Endothelial cell of umbilical vein (primary cell): ENCODE measurements around the gene H19. TPM values are rescaled to one million over a fixed set of nuclear protein-coding genes. Genes with fewer than 3 reads are reported as not detected.

Experiments used
- BruUV-seq: library from RNA; stranded (reverse); fragments of 400-500 nt; replicated peaks from 2 replicates; lab custom pipeline; 2021; lab: Mats Ljungman, UMichigan
- CTCF ChIA-PET: fragments of 300-600, 350-600 bp; sonication (Branson Sonifier 250); formaldehyde crosslinking; loops from one replicate; lab custom pipeline; 2021; ENCODE audit warnings: antibody characterized with exemption, inconsistent platforms; lab: Charles Lee
- POLR2A ChIA-PET: fragments of 300-600, 350-600 bp; sonication (Branson Sonifier 250); formaldehyde crosslinking; loops from one replicate; lab custom pipeline; 2021; ENCODE audit warnings: antibody characterized with exemption, inconsistent platforms; lab: Charles Lee
- DNase-seq: peaks from one replicate; pipeline ENCODE4 v3.0.0-alpha.2; 2011; ENCODE audit warnings: low read depth, low spot score
- FAIRE-seq: peaks from 2 replicates; lab custom pipeline; 2011; peaks lifted over from hg19 to GRCh38; lab: Jason Lieb, UNC
- H2AFZ ChIP-seq: 2 replicates; pipeline ENCODE4 v1.6.0; 2012; ENCODE audit warnings: low read depth, low read length, control low read depth, inconsistent platforms
- H3K27ac ChIP-seq: 2 replicates; pipeline ENCODE4 v1.5.1; 2011; ENCODE audit warnings: low read depth, mild to moderate bottlenecking, control low read depth, low read length, moderate library complexity; ENCODE audit not compliant: insufficient read depth
- H3K27me3 ChIP-seq, 2 experiments: 2 replicates each; pipeline versions ENCODE4 v1.6.0 to v1.6.1; 2011; ENCODE audit warnings: low read length in 2 of 2, mixed read lengths in 1 of 2; ENCODE audit not compliant: control insufficient read depth in 2 of 2, insufficient read depth in 2 of 2
- H3K36me3 ChIP-seq, 2 experiments: 2 replicates in 1 of 2; 3 replicates in 1 of 2; pipeline ENCODE4 v1.5.1; 2011; ENCODE audit warnings: low read length in 2 of 2, mild to moderate bottlenecking in 1 of 2, moderate library complexity in 1 of 2; ENCODE audit not compliant: control insufficient read depth in 2 of 2, insufficient read depth in 2 of 2; ENCODE audit errors: extremely low read depth in 1 of 2
- H3K4me1 ChIP-seq: 3 replicates; pipeline ENCODE4 v1.5.1; 2011; ENCODE audit warnings: mild to moderate bottlenecking, low read length; ENCODE audit not compliant: control insufficient read depth, insufficient read depth; ENCODE audit errors: extremely low read depth
- H3K4me2 ChIP-seq: 2 replicates; pipeline ENCODE4 v1.6.1; 2011; ENCODE audit warnings: low read length, control low read depth, mixed read lengths; ENCODE audit not compliant: insufficient read depth
- H3K4me3 ChIP-seq, 3 experiments: fragments of 200-600 bp in 1 of 3; sonication (generic), shearing (Covaris generic) in 1 of 3; replicated peaks in 1 of 3; 2 replicates each; pipeline ENCODE4 v1.5.1; 2011 to 2016; ENCODE audit warnings: control low read depth in 3 of 3, low read length in 3 of 3, mild to moderate bottlenecking in 2 of 3, inconsistent platforms in 1 of 3, low read depth in 1 of 3, moderate library complexity in 1 of 3; ENCODE audit not compliant: insufficient read depth in 1 of 3
- H3K79me2 ChIP-seq: 2 replicates; pipeline ENCODE4 v1.6.0; 2012; ENCODE audit warnings: low read length, inconsistent platforms; ENCODE audit not compliant: control insufficient read depth, insufficient read depth
- H3K9ac ChIP-seq: replicated peaks from 2 replicates; pipeline ENCODE3; 2011; ENCODE audit warnings: low read length, control low read depth; ENCODE audit not compliant: insufficient read depth; ENCODE audit errors: extremely low read depth
- H3K9me1 ChIP-seq: replicated peaks from 3 replicates; pipeline ENCODE4 v1.6.0; 2011; ENCODE audit warnings: mild to moderate bottlenecking, low read length; ENCODE audit not compliant: control insufficient read depth, insufficient read depth; ENCODE audit errors: extremely low read depth
- H3K9me3 ChIP-seq: replicated peaks from 2 replicates; pipeline ENCODE4 v1.5.1; 2012; ENCODE audit warnings: low read length, inconsistent platforms; ENCODE audit not compliant: control insufficient read depth, insufficient read depth
- H4K20me1 ChIP-seq: replicated peaks from 2 replicates; pipeline ENCODE3; 2011; ENCODE audit warnings: mild to moderate bottlenecking, low read length; ENCODE audit not compliant: control insufficient read depth, insufficient read depth; ENCODE audit errors: extremely low read depth
- CTCF ChIP-seq, 2 donors: IDR thresholded peaks; 1 replicate in 1 of 2; 2 replicates in 1 of 2; pipeline ENCODE4 v1.5.1; 2011; ENCODE audit warnings: low read length in 2 of 2, mild to moderate bottlenecking in 2 of 2, moderate library complexity in 2 of 2, control low read depth in 1 of 2, inconsistent platforms in 1 of 2, low read depth in 1 of 2; ENCODE audit not compliant: insufficient read depth in 1 of 2; ENCODE audit errors: extremely low read depth in 1 of 2
- EZH2 ChIP-seq: IDR thresholded peaks from 2 replicates; pipeline ENCODE4 v1.6.1; 2012; ENCODE audit warnings: borderline replicate concordance, low read depth, mild to moderate bottlenecking, moderate library complexity, low read length, inconsistent platforms; ENCODE audit not compliant: severe bottlenecking
- FOS ChIP-seq: IDR thresholded peaks from 2 replicates; pipeline ENCODE4 v1.6.1; 2011; ENCODE audit warnings: mild to moderate bottlenecking, low read length, moderate library complexity, borderline replicate concordance; ENCODE audit not compliant: insufficient read depth
- GATA2 ChIP-seq: IDR thresholded peaks from 2 replicates; pipeline ENCODE4 v1.7.0; 2011; ENCODE audit warnings: low read depth, mild to moderate bottlenecking, moderate library complexity, mixed read lengths, low read length; ENCODE audit not compliant: insufficient read length, insufficient read depth
- JUN ChIP-seq: IDR thresholded peaks from 2 replicates; pipeline ENCODE4 v1.6.1; 2011; ENCODE audit warnings: borderline replicate concordance, low read depth; ENCODE audit not compliant: insufficient read length, insufficient read depth
- MYC ChIP-seq: IDR thresholded peaks from one replicate; pipeline ENCODE4 v1.6.1; 2011; ENCODE audit warnings: mild to moderate bottlenecking, low read depth, low read length
- POLR2A ChIP-seq: IDR thresholded peaks from 2 replicates; pipeline ENCODE4 v1.6.1; 2012; ENCODE audit warnings: low read depth, mild to moderate bottlenecking, control low read depth, low read length
- POLR2AphosphoS5 ChIP-seq: IDR thresholded peaks from 2 replicates; pipeline ENCODE4 v1.6.1; 2012; ENCODE audit warnings: low read depth, mild to moderate bottlenecking, control low read depth, low read length, moderate library complexity; ENCODE audit not compliant: insufficient read depth
- dilution Hi-C: fragments of 300-500 bp; cut with MboI; formaldehyde crosslinking; loops from one replicate; pipeline ENCODE4 v1.15.0; 2019; ENCODE audit warnings: low sequenced_read_pairs; ENCODE audit not compliant: extremely low pct_ligation_motif_present
- intact Hi-C: fragments of 100-400 bp; cut with micrococcal nuclease; formaldehyde crosslinking; loops from one replicate; pipeline ENCODE4 v1.10.0; 2022
- polyA plus RNA-seq, 4 experiments: library from polyadenylated mRNA; depleted of rRNA in 3 of 4; stranded (reverse) in 3 of 4; unstranded in 1 of 4; fragments of >200 nt; gene quantifications; 2 replicates each; pipeline versions ENCODE4 v1.2.1 to v1.2.3, GENCODE V29; 2011 to 2012; ENCODE audit warnings: missing spikeins in 1 of 4
- total RNA-seq: library from RNA; stranded (reverse); gene quantifications from 2 replicates; pipeline ENCODE4 v1.2.3, GENCODE V29; 2021
- TF ChIP-seq, protein P1 (sequence below): IDR thresholded peaks from 2 replicates; pipeline ENCODE4 v1.6.1; 2011; ENCODE audit not compliant: insufficient read depth, insufficient read length

The H19 gene
- total and polyA plus RNA-seq, 2 donors (not counting 3 experiments of a cell fraction or from before 2014, with no cell fraction given) = 0.21 to 3.2 TPM

- CTCF ChIA-PET = interaction anchor here (1.0 kb wide), 1 partner anchor 99 kb away, joined by 3 read pairs; no protein-coding TSS in a partner anchor
- H3K9ac ChIP-seq = no peak overlapping the region
- no peaks in the 10 kb centered on the region for H3K36me3 ChIP-seq
- no TSS peak for BruUV-seq
- H3K27me3 ChIP-seq = no peaks in the 10 kb centered on the region
- dilution Hi-C loops (no loop called here), intact Hi-C loops (no loop called here)
- TF ChIP-seq POLR2A = no peak
- TF ChIP-seq FOS = no peak
- no peak for TF ChIP-seq JUN
- no peak for TF ChIP-seq EZH2
- TF ChIP-seq MYC = no peak
- no peak for TF ChIP-seq CTCF (IDR thresholded peaks at IDR 0.05; ENCODE audit: extremely low read depth in 1 of 2, insufficient read depth in 1 of 2, low read depth in 1 of 2, low read length in 2 of 2)
- TF ChIP-seq, protein P1, sequence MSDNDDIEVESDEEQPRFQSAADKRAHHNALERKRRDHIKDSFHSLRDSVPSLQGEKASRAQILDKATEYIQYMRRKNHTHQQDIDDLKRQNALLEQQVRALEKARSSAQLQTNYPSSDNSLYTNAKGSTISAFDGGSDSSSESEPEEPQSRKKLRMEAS = no peak
- no peak for TF ChIP-seq GATA2
- TF ChIP-seq POLR2AphosphoS5 = no peak
- no peak for FAIRE-seq
- no peak for DNase-seq
- H3K27ac ChIP-seq = no peak overlapping the region
- no peaks in the 10 kb centered on the region for H3K9me1 ChIP-seq
- no peaks in the 10 kb centered on the region for H4K20me1 ChIP-seq
- H3K9me3 ChIP-seq = no peaks in the 10 kb centered on the region
- POLR2A ChIA-PET = no interaction called here
- no peaks in the 10 kb centered on the region for H3K4me1 ChIP-seq
- no peaks in the 10 kb centered on the region for H3K79me2 ChIP-seq
- H3K4me2 ChIP-seq = no peak overlapping the region
- H2AFZ ChIP-seq = no peak overlapping the region
- no peak overlapping the region for H3K4me3 ChIP-seq
These were observed 22.5 kb downstream of the H19 start for GRCh38 chr11:1975185-1975584.
